DLD1 (cell line): Measurements from ENCODE around the gene BLM.
"Not testable (repeated sequence)": the region's sequence is repeated elsewhere in the genome, so short reads cannot be mapped to it uniquely, and the experiment has no call there.

Experiments
- in situ Hi-C: cut with HindIII; loops from 2 replicates; pipeline ENCODE4 v1.10.0; 2017; ENCODE audit warnings: low sequenced_read_pairs

Gene BLM

DNA sequence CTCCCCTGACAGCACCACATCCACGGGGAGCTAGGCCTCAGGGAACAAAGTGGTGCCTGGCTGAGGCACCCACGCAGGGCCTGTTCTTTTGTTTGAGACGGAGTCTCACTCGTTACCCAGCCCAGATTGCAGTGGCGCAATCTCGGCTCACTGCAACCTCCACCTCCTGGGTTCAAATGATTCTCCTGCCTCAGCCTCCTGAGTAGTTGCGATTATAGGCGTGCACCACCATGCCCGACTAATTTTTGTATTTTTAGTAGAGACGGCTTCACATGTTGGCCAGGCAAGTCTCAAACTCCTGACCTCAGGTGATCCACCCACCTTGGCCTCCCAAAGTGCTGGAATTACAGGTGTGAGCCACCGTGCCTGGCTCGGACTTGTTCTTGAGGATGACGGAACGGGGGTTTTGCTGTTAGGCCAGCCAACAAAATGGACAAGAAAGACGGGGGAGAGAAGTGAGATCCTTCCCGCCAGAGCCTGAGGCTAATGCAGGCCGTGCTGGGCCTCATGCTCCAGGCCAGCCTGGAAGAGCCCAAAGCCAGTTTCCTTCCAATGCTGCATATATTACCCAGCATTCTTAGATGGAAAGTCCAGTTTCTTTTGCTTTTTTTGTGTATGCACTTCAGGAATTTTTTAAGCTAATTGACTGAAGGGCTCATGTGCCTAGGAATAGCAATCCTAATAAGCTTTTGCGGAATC, 123.2 kb downstream of the BLM start:
- in situ Hi-C loops = no loop called here

DNA sequence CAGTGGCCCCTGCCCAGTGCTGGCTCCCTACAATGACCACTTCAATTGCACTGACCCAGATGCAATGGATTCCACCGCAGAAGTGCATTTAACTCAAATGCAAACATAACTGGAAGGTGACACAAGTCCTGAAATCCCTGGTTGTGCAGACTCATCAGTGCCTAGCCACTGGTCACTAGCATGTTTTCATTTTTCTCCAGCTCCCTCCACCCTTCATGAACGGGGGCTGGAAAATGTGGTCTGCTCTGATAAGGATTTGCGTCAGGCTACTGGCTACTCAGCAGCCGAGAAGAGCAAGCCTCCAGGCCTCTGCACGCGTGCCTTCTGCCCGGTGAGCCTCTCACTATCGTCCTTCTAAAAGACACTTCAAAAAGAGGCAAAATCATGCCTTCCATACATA, 123.8 kb downstream of the BLM start:
- in situ Hi-C loops = no loop called here

DNA sequence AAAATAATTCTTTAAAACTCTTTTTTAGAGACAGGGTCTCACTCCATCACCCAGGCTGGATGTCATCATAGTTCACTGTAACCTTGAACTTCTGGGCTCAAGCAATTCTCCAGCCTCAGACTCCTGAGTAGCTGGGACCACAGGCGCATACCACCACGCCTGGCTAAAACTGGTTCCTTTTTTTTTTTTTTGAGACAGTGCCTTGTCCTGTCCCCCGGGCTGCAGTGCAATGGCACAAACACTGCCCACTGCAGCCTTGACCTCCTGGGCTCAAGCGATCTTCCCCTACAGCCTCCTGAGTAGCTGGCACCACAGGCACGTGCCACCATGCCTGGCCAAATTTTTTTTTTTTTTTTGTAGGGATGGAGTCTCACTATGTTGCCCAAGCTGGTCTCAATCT, 127.5 kb downstream of the BLM start:
- in situ Hi-C loops = no loop called here

DNA sequence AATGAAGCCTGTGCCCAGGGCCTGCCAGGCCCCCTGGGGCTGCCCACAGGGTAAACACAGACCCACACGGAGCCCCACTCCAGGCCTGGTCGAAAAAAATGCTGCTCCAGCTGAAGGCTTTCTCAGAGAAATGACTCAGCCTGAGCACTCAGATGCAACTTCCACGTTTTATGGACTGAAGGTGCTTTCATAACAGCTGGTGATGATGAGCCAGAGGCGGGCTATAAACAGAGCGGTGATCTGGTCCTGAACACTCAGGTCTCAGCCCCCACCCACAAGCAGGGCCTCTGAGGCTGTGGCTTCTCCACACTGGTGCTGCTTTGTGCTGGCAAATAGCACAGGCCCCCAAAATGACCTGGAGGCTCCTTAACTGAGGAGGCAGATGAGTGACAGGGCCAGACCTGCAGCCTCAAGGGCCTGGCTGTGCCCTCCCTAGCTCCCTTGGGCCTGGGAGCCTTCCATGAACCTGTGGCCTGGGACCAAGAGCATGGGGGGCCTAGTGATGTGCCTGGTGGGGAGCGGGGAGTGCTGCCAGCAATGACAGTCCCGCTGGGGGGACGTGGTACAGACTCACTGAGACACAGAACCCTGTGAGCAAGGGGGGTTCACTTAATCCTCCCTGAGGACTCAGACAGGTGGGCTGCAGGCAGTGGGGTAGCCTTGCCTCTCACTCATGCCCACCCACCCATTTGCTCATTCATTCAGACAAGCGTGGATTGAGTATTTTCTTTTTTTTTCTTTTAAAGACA, 128.2 kb downstream of the BLM start:
- in situ Hi-C loops = no loop called here

DNA sequence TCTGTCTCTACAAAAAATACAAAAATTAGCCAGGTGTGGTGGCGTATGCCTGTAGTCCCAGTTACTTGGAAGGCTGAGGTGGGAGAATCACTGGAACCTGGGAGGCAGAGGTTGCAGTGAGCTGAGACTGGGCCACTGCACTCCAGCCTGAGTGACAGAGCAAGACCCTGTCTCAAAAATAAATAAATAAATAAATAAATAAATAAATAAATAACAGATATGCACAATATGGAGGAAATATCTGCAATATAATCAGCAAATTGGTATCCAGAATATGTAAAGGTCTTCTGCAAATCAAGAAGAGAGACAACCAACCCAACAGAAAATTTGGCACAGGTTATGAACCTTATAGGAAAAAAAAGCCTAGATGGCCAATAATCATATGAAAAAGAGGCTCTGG, 132.3 kb downstream of the BLM start:
- in situ Hi-C loops = not testable (repeated sequence)

DNA sequence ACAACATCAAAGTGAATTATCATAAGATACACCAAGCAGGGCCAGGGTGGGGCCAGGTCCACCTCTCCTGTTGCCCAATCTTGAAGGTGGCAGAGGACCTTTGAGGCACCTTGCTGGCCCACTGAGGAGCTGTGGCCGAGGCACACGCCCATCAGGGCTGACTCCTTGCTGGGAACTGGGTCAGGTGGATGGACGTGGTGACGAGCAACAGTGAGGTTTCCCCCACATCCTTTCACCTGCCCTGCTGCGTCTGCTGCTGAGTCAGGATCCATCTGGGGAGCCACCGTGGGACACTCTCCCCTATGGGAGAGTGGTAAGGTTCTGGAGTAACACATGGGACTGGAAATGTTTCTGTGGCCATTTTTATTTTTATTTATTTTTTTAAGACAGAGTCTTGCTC, 134.0 kb downstream of the BLM start:
- in situ Hi-C loops = no loop called here

DNA sequence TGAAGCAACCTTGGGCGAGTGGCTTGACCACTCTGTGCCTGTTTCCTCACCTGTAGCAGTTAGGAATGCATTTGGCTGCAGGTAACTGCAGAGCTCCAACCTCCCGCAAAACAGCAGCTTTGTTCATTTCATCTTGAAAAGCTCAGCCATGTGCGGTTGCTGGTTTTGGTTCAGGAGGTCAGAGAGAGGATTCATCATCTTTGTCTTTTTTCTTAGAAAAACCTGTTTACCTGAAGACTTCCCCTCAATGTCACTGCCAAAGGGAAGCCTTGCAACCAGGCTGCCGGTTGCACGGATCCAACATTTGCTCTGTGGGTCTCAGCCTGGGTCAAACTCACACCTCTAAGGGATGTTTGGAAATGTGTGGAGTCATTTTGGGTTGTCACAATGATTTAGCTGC, 134.8 kb downstream of the BLM start:
- in situ Hi-C loops = no loop called here

DNA sequence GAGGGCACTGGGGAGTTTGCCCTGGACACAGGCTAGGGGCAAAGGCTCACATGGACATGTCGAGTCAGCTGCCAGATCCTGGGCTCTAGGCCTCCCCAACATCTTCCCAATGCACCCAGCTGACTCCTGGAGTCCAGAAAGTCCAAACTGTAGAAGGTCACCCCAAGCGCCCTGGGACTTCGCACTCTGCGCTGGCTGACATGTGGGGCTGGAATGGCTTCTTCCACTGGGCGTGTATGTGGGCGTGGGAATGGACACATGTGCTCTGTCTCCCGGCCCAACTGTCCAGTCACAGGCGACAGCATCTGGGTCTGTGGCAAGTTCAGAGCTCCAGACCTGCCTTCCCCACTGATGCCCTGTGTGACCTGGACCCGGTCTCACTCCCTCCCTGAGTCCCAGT, 138.0 kb downstream of the BLM start:
- in situ Hi-C loops = no loop called here

DNA sequence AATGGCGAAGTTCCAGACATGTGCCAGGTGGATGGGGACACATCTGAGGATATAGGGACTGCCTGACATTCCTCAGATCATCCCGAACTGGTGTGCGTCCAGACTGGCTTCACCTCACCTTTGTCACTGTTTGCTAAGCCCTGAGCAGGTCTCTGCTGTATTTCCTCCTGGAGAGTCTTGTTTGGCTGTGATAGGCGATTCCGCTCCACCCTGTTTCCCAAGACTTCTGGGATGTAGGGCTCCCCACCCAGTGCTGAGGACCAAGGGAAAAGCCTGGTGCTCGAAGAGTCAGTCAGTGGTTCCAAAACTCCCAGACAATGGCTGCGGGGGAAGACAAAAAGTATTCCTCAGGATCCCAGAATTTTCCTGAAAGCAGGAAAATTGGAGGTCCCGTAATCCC, 140.2 kb downstream of the BLM start:
- in situ Hi-C loops = no loop called here

DNA sequence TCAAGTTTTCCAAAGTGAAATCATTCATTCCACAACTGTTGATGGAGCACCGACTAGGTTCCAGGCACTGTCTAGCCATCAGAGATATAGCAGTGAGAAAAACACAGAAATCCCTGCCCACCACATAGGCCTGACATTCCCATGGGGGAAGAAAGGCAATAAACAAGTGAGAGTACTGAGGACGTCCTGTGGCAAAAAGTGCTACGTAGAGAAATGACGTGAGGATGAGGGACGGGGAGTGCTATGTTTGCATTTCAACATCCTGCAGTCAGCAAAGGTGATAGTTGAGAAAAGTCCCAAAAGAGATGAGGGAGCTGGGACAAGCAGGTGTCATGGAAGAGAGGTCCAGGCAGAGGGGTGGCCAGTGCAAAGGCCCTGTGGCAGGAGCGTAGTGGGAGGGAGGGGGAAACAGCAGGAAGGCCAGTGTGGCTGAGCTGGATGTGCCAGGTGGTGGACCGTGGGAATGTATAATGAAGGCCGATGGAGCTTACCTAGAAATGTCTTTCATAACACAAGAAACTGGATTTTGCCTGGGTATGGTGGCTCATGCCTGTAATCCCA, 140.8 kb downstream of the BLM start:
- in situ Hi-C loops = no loop called here

DNA sequence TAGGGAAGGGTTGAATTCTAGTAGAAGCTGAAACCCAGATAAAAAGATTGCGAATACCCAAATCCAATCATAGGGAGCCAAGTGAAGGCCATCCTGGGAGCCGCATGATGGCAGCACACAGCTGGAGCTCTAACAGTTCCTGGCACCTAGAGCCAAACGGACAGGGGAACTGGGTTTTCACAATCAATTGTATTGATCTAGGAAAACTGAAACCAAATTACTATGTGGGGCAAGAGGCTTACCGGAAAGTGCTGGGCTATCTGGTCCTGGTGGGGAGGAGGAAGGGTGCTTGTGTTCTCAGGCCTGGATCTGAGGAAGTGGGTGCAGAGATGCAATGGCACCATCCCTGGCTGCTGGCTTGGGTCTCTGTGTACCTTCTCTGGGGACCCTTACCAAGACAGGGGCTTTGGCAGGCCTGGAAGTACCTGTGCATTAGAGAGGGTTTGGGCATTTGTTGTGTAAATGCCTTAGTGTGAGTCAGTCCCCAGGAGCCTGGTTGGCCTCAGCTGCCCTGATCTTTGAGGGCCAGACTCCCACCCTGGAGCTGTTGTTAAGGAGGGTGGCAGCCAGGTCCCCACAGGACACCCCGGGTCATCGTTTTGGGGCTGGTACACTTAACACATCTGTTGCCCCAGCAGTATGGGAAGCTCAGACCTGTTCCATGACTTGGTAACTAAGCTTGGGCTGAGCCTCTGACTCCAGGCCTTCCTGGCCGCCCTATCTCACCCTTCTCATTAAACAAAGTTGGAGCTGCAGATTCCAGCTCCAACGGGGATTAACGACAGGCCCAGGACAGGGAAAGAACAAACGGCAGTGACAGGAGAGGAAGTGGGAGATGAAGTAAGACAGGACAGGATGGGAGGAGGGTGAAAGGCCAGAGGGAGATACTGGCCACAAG, 142.3 kb downstream of the BLM start:
- in situ Hi-C loops = no loop called here

DNA sequence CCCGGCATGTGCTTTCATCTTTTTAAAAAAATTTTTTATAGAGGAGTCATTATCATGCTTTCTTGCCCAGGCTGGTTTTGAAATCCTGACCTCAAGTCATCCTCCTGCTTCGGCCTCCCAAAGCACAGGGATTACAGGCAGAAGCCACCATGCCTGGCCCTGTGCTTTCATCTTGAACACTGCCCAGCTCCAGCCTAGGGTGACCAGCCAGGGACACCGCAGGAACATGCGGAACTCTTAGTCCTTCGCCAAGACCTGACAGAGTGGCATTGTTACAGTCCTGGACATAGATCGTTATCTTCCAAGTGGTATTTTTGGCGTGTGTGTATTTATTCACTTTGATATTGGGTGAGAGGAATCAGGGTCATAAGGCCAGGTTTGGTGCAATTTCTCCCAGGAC, 143.3 kb downstream of the BLM start:
- in situ Hi-C loops = no loop called here

DNA sequence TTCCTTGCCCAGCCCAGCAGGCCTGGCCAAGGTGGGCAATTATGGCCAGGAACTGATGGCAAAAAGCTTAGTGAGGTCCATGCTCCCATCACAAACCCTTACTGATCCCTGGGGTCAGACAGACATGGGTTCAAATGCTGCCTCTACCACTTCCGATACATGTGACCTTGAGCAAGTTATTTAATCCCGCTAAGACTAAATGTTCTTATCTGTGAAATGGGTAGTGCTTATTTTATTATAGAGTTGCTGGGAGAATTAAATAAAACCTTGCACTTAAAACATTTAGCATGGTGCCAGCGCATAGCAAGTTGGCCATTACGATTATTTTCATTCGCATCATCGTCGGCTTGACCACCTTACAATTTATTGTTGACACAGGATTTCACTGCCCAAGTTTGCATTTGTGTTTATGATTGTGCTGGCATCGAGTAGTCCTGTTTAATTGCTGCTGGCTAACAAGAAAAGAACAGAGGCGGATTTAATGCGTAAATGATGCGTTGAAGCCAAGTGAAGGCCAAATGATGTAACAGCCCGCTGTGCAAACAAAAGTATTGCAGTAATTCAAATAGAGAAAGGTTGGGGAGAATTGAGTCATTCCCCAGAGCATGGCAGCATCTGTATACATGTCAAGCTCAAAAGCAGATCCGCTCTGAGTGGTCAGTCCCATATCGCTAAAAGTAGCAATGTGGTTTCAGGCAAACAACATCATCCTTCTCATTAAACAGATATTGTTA, 144.0 kb downstream of the BLM start:
- in situ Hi-C loops = no loop called here

DNA sequence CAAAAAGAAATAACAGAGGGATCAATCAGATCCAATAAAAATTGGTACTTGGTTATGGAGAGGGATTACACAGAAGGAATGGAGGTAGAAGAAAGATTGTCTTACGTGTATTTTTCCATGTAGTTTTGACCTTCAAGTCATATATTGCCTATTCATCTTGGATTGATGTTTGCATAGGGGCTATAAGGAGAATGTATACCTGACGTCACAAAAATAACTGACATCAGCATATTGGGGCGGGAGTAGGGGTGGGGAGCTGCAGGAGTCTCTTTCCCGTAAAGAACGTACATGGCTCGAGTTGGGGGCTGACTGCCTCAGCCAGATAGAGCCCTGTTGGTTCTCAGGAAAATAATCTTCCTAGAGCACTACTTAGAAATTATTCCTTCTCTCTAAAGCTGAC, 145.3 kb downstream of the BLM start:
- in situ Hi-C loops = no loop called here

DNA sequence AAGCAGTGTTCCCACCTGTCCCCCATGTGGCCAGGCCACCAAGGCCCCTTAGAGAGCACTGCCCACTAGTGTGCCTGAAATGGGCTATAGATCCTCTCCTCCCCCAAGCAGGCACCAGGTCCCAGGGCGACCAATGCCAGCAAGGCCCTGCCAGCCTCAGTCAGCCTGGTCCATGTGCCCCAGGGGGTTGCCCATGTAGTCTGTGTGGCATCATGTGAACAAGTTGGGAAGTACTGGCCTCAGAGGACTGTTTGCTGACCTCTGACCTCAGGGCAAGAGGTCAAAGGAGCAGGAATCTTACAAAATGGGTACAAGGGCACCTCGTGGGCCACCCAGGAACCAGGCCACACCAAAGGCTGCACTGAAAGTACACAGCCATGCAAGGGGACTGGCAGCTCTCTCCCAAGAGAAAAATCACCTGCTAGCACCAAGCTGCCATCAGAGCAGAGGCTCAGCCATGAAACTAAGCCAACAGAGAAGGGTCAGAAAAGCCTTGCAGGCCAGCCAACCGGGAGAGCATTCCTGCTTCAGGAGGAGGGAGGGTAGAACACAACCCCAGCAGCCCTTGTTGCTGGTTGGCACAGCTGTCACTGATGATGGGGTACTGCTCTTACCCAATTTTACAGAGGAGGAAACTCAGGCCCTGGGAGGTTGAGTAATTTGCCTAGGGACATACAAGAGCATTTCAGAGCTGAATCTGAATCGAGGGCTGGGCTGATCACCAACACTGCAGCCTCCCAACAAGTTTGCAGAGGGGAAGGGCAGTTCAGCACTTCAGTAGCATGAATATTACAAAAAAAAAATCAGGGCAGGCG, 146.0 kb downstream of the BLM start:
- in situ Hi-C loops = no loop called here

DNA sequence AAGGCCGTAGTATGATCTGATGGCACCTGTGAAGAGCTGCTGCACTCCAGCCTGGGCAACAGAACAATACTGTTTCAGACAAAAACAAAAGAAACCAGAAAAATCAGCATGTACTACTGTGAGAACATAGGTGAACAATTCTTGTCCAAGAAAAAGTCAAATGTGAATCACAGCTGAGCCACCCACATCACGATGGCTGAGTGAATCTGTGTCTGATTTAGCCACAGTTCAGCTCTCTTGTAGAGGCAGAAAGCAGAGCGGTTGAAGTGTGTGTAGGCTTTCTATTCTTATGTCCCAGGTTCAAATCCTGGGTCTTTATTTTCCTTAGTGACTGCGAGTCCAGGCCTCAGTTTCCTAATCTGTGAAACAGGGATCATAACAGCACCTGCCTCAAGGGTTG, 146.8 kb downstream of the BLM start:
- in situ Hi-C loops = no loop called here

DNA sequence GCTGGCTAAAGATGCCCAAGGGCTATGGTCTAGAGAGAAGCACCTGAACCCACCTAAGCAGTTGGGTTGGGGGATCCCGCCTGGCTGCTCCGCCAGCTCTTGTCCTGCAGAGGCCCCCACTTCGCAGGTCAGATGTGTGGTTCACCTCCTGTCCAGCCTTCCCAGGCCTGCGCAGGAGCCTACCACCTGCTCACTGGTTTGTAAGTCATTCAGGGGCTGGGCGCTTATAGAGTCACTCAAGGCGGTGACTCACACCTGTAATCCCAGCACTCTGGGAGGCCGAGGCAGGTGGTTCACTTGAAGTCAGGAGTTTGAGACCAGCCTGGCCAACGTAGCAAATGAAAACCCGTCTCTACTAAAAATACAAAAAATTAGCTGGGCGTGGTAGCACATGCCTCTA, 147.4 kb downstream of the BLM start:
- in situ Hi-C loops = no loop called here

DNA sequence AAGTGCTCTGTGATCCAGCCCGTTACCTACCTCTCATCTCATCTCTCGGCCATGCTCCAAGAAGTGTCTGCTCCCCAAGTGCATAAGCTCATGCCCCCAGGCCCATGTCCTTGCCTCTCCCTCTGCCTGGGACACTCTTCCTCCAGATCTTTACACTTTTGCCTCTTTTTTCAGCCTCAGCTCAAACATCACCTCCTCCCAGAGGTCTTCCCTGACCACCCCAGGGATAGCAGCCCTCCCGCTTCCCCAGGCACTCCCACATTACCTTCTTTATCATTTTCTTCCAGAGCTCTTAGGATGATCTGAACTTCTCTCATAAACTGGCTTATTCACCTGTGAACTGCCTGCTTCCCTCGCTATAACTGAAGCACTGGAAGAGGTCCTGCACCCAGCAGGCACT, 148.6 kb downstream of the BLM start:
- in situ Hi-C loops = no loop called here
